ENCODE results near the gene PROK1. TPM values are rescaled to one million over a fixed set of nuclear protein-coding genes. Genes with fewer than 3 reads are reported as not detected.

PROK1 gene
- total and polyA plus RNA-seq, 9 donors: not detected

- Histone ChIP-seq H3K36me3 (ENCODE audit: control insufficient read depth, insufficient read depth, low read length) (no peaks in the 10 kb centered on the region), H3K4me3 (ENCODE audit: low read length) (no peak overlapping the region), H3K27me3 (ENCODE audit: control insufficient read depth, insufficient read depth, low read length) (peaks cover 3% of the 10 kb centered on the region), H3K9me3 (replicated peaks; ENCODE audit: control insufficient read depth, low read depth, low read length) (no peaks in the 10 kb centered on the region), H3K4me1 (ENCODE audit: control insufficient read depth, insufficient read depth, low read length) (peaks cover 2% of the 10 kb centered on the region), H3K27ac (ENCODE audit: low read length) (no peak overlapping the region)
- DNase-seq: no peak
- WGBS (ENCODE audit: insufficient coverage): 50% methylated on average over 1 of the region's 2 CpGs
These were observed 13.4 kb downstream of the PROK1 start for GRCh38 chr1:110464340-110464739.

GRCh38 chr1:110465038-110465813 is 14.3 kb downstream of the PROK1 start:
- WGBS (ENCODE audit: insufficient coverage): 44% methylated on average over 7 of the region's 7 CpGs
- Histone ChIP-seq H3K4me3 (ENCODE audit: low read length) (no peak overlapping the region), H3K4me1 (ENCODE audit: control insufficient read depth, insufficient read depth, low read length) (peaks cover 2% of the 10 kb centered on the region), H3K36me3 (ENCODE audit: control insufficient read depth, insufficient read depth, low read length) (no peaks in the 10 kb centered on the region), H3K27me3 (ENCODE audit: control insufficient read depth, insufficient read depth, low read length) (peaks cover 3% of the 10 kb centered on the region), H3K27ac (ENCODE audit: low read length) (no peak overlapping the region), H3K9me3 (replicated peaks; ENCODE audit: control insufficient read depth, low read depth, low read length) (no peaks in the 10 kb centered on the region)
- no peak for DNase-seq

GRCh38 chr1:110465814-110466380 is 14.9 kb downstream of the PROK1 start:
- no peak overlapping the region for H3K27ac ChIP-seq (ENCODE audit: low read length)
- no peaks in the 10 kb centered on the region for H3K36me3 ChIP-seq (ENCODE audit: control insufficient read depth, insufficient read depth, low read length)
- H3K4me3 ChIP-seq (ENCODE audit: low read length): no peak overlapping the region
- 63% methylated on average over 4 of the region's 7 CpGs for WGBS (ENCODE audit: insufficient coverage)
- H3K27me3 ChIP-seq (ENCODE audit: control insufficient read depth, insufficient read depth, low read length): peaks cover 1% of the 10 kb centered on the region
- DNase-seq: no peak
- peaks cover 2% of the 10 kb centered on the region for H3K4me1 ChIP-seq (ENCODE audit: control insufficient read depth, insufficient read depth, low read length)
- no peaks in the 10 kb centered on the region for H3K9me3 ChIP-seq (replicated peaks; ENCODE audit: control insufficient read depth, low read depth, low read length)

- H3K27ac ChIP-seq (ENCODE audit: low read length): no peak overlapping the region
- H3K4me3 ChIP-seq (ENCODE audit: low read length): no peak overlapping the region
- DNase-seq: no peak
- H3K4me1 ChIP-seq (ENCODE audit: control insufficient read depth, insufficient read depth, low read length): peaks cover 2% of the 10 kb centered on the region
- no peaks in the 10 kb centered on the region for H3K27me3 ChIP-seq (ENCODE audit: control insufficient read depth, insufficient read depth, low read length)
- 70% methylated on average over 2 of the region's 8 CpGs for WGBS (ENCODE audit: insufficient coverage)
- no peaks in the 10 kb centered on the region for H3K36me3 ChIP-seq (ENCODE audit: control insufficient read depth, insufficient read depth, low read length)
- no peaks in the 10 kb centered on the region for H3K9me3 ChIP-seq (replicated peaks; ENCODE audit: control insufficient read depth, low read depth, low read length)
These were observed 15.8 kb downstream of the PROK1 start for GRCh38 chr1:110466646-110467280.

- H3K27me3 ChIP-seq (ENCODE audit: control insufficient read depth, insufficient read depth, low read length): no peaks in the 10 kb centered on the region
- H3K4me1 ChIP-seq (ENCODE audit: control insufficient read depth, insufficient read depth, low read length): peaks cover 2% of the 10 kb centered on the region
- H3K36me3 ChIP-seq (ENCODE audit: control insufficient read depth, insufficient read depth, low read length): no peaks in the 10 kb centered on the region
- 40% methylated on average over 1 of the region's 3 CpGs for WGBS (ENCODE audit: insufficient coverage)
- H3K4me3 ChIP-seq (ENCODE audit: low read length): no peak overlapping the region
- no peak for DNase-seq
- no peaks in the 10 kb centered on the region for H3K9me3 ChIP-seq (replicated peaks; ENCODE audit: control insufficient read depth, low read depth, low read length)
- no peak overlapping the region for H3K27ac ChIP-seq (ENCODE audit: low read length)
These were observed 20.2 kb downstream of the PROK1 start for GRCh38 chr1:110471131-110471530.

GRCh38 chr1:110472546-110472945 is 21.6 kb downstream of the PROK1 start:
- no peak overlapping the region for H3K27ac ChIP-seq (ENCODE audit: low read length)
- WGBS (ENCODE audit: insufficient coverage): 71% methylated on average over 9 of the region's 10 CpGs
- no peak for DNase-seq
- no peak overlapping the region for H3K4me3 ChIP-seq (ENCODE audit: low read length)
- H3K36me3 ChIP-seq (ENCODE audit: control insufficient read depth, insufficient read depth, low read length): no peaks in the 10 kb centered on the region
- no peaks in the 10 kb centered on the region for H3K9me3 ChIP-seq (replicated peaks; ENCODE audit: control insufficient read depth, low read depth, low read length)
- no peaks in the 10 kb centered on the region for H3K4me1 ChIP-seq (ENCODE audit: control insufficient read depth, insufficient read depth, low read length)
- no peaks in the 10 kb centered on the region for H3K27me3 ChIP-seq (ENCODE audit: control insufficient read depth, insufficient read depth, low read length)

GRCh38 chr1:110474444-110474843 is 23.5 kb downstream of the PROK1 start:
- Histone ChIP-seq H3K27me3 (ENCODE audit: control insufficient read depth, insufficient read depth, low read length) (no peaks in the 10 kb centered on the region), H3K4me3 (ENCODE audit: low read length) (no peak overlapping the region), H3K27ac (ENCODE audit: low read length) (no peak overlapping the region), H3K4me1 (ENCODE audit: control insufficient read depth, insufficient read depth, low read length) (no peaks in the 10 kb centered on the region), H3K36me3 (ENCODE audit: control insufficient read depth, insufficient read depth, low read length) (no peaks in the 10 kb centered on the region), H3K9me3 (replicated peaks; ENCODE audit: control insufficient read depth, low read depth, low read length) (no peaks in the 10 kb centered on the region)
- WGBS (ENCODE audit: insufficient coverage): no CpG with 5 or more reads among the region's 6 CpGs
- DNase-seq: no peak

- Histone ChIP-seq H3K9me3 (replicated peaks; ENCODE audit: control insufficient read depth, low read depth, low read length) (no peaks in the 10 kb centered on the region), H3K4me3 (ENCODE audit: low read length) (no peak overlapping the region), H3K27me3 (ENCODE audit: control insufficient read depth, insufficient read depth, low read length) (peaks cover 2% of the 10 kb centered on the region), H3K4me1 (ENCODE audit: control insufficient read depth, insufficient read depth, low read length) (no peaks in the 10 kb centered on the region), H3K27ac (ENCODE audit: low read length) (no peak overlapping the region), H3K36me3 (ENCODE audit: control insufficient read depth, insufficient read depth, low read length) (no peaks in the 10 kb centered on the region)
- 83% methylated on average over 1 of the region's 5 CpGs for WGBS (ENCODE audit: insufficient coverage)
- DNase-seq: no peak
These were observed 24.5 kb downstream of the PROK1 start for GRCh38 chr1:110475362-110476027.

- Histone ChIP-seq H3K27ac (ENCODE audit: low read length) (no peak overlapping the region), H3K4me3 (ENCODE audit: low read length) (no peak overlapping the region), H3K27me3 (ENCODE audit: control insufficient read depth, insufficient read depth, low read length) (peaks cover 4% of the 10 kb centered on the region), H3K9me3 (replicated peaks; ENCODE audit: control insufficient read depth, low read depth, low read length) (no peaks in the 10 kb centered on the region), H3K4me1 (ENCODE audit: control insufficient read depth, insufficient read depth, low read length) (no peaks in the 10 kb centered on the region), H3K36me3 (ENCODE audit: control insufficient read depth, insufficient read depth, low read length) (no peaks in the 10 kb centered on the region)
- WGBS (ENCODE audit: insufficient coverage): 36% methylated on average over 4 of the region's 10 CpGs
- no peak for DNase-seq
These were observed 25.2 kb downstream of the PROK1 start for GRCh38 chr1:110476028-110476765.
